SK-N-MC (cell line): ENCODE data around the gene CAMTA1.

Experiments used
- EZH2 ChIP-seq: fragments of 200-600 bp; sonication (generic); IDR thresholded peaks from one replicate; pipeline ENCODE4 v1.6.1; 2017; ENCODE audit warnings: antibody characterized with exemption
- FOXP2 ChIP-seq: optimal IDR thresholded peaks from 2 replicates; pipeline ENCODE3; 2011; ENCODE audit warnings: mild to moderate bottlenecking, moderate library complexity; ENCODE audit not compliant: insufficient read depth; ENCODE audit errors: extremely low read length, control extremely low read depth
- POLR2AphosphoS5 ChIP-seq: IDR thresholded peaks from 2 replicates; pipeline ENCODE4 v1.6.1; 2012; ENCODE audit warnings: mild to moderate bottlenecking, low read depth, low read length, borderline replicate concordance

DNA sequence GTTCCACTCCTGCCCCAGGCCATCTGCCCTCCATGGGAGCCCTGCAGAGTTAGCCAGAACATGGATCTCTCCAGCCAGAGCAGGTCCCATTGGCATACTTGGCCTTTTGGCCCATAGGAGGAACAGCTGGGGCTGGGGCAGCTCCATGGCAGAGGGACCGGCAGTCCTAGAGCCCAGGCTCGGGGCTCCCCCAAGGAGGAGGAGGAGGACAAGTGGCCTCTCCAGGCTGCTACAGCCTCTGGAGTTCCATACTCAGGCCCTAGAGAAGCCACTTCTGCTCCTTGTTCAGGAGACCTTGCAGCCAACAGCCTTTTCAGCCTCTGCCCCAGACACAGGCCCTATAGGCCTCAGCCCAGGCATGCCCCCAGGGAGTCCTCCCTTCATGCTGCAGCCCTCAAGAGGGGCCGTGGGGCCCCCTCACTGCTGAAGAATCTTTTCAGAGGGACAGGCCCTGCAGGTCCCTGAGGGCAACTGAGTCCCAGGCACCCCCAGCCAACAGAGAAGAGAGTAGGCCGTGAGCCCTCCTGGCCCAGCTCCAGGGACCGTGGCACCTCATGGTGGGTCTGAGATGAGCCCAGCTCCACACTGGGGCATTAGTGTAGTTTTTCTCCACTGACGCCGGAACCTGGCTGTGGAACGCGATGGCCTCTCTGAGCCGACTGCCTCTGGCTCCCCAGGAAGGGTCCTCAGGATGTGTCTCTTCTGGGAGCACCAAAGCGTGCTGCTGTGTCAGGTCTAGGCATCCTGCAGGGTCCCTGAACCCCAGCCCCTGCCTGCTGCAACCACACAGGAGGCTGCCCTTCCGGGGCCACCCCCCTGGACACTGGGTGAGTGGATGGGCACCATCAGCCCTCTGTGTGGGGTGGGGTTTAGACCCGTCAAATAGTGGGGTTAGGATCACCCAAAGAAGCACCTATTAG, 688.2 kb downstream of the CAMTA1 start:
- TF ChIP-seq POLR2AphosphoS5 (no peak), EZH2 (no peak), FOXP2 (no peak)
